Kidney (tissue), 14 donors: Measurements from ENCODE around the gene STARD5. TPM values are rescaled to one million over a fixed set of nuclear protein-coding genes. Genes with fewer than 3 reads are reported as not detected.

Source experiments
- DNase-seq, 5 donors: peaks; one replicate each; pipeline ENCODE4 v3.0.0-alpha.2; 2013 to 2020
- FAIRE-seq: peaks from 2 replicates; lab custom pipeline; 2012; peaks lifted over from hg19 to GRCh38; lab: Jason Lieb, UNC
- H3K27ac ChIP-seq, 2 donors: one replicate each; pipeline ENCODE4 v1.7.0; 2013; ENCODE audit warnings: low read depth in 2 of 2, low read length in 2 of 2, inconsistent platforms in 1 of 2
- H3K27me3 ChIP-seq: one replicate; pipeline ENCODE4 v1.7.1; 2013; ENCODE audit warnings: low read length, inconsistent platforms; ENCODE audit not compliant: control insufficient read depth, insufficient read depth
- H3K36me3 ChIP-seq, 3 donors: one replicate each; pipeline versions ENCODE4 v1.7.0 to v1.7.1; 2013; ENCODE audit warnings: low read length in 3 of 3, control low read depth in 1 of 3, inconsistent platforms in 1 of 3; ENCODE audit not compliant: insufficient read depth in 3 of 3, control insufficient read depth in 2 of 3
- H3K4me1 ChIP-seq, 3 donors: one replicate each; pipeline versions ENCODE4 v1.7.0 to v1.7.1; 2013; ENCODE audit warnings: low read length in 3 of 3, inconsistent platforms in 1 of 3, low read depth in 1 of 3; ENCODE audit not compliant: control insufficient read depth in 2 of 3, insufficient read depth in 2 of 3
- H3K4me3 ChIP-seq, 3 donors: one replicate each; pipeline versions ENCODE4 v1.7.0 to v1.8.1; 2013; ENCODE audit warnings: low read length in 3 of 3, control low read depth in 1 of 3, inconsistent platforms in 1 of 3
- H3K9ac ChIP-seq, 3 donors: one replicate each; pipeline versions ENCODE4 v1.7.0 to v1.7.1; 2013; ENCODE audit warnings: low read length in 3 of 3, control low read depth in 1 of 3, inconsistent platforms in 1 of 3
- H3K9me3 ChIP-seq, 3 donors: one replicate each; pipeline versions ENCODE4 v1.7.0 to v1.7.1; 2013; ENCODE audit warnings: low read length in 3 of 3, control low read depth in 1 of 3, inconsistent platforms in 1 of 3; ENCODE audit not compliant: control insufficient read depth in 2 of 3, insufficient read depth in 1 of 3
- intact Hi-C: fragments of 100-400 bp; cut with DNase I; formaldehyde crosslinking; loops from one replicate; pipeline ENCODE4 v1.11.1; 2022
- polyA plus RNA-seq: library from polyadenylated mRNA; stranded (reverse); fragments of 350-450 nt; fragmentation: Illumina TruSeq; extraction: RNeasy Lipid Tissue Mini Kit (QIAGEN cat#74804); gene quantifications from one replicate; pipeline ENCODE4 v1.2.3, GENCODE V29; 2014; ENCODE audit warnings: low read depth, low replicate concordance; ENCODE audit not compliant: insufficient read depth
- total RNA-seq: library from RNA; stranded (reverse); fragmentation: NEBNext Ultra II Directional; extraction: Animal tissue kit (Norgen Biotek cat#: 25700); gene quantifications from one replicate; pipeline ENCODE4 v1.2.1, GENCODE V29; 2021
- TF ChIP-seq, protein P1 (sequence below): IDR thresholded peaks from 3 replicates; pipeline ENCODE4 v1.5.1; 2012; ENCODE audit warnings: mild to moderate bottlenecking, moderate library complexity, borderline replicate concordance; ENCODE audit not compliant: insufficient read depth; ENCODE audit errors: extremely low read depth
- donor health status: control.
- donor health status: control.
- donor health status: control.
- donor health status: control.
- donor health status: control.
- donor health status: DM: yes; HTN: yes; CAD: no.
- donor health status: Normal renal cell carcinoma (clear cell type).

The STARD5 gene
- total and polyA plus RNA-seq, 2 donors from 2014 or later: 3.2 to 4.1 TPM

DNA sequence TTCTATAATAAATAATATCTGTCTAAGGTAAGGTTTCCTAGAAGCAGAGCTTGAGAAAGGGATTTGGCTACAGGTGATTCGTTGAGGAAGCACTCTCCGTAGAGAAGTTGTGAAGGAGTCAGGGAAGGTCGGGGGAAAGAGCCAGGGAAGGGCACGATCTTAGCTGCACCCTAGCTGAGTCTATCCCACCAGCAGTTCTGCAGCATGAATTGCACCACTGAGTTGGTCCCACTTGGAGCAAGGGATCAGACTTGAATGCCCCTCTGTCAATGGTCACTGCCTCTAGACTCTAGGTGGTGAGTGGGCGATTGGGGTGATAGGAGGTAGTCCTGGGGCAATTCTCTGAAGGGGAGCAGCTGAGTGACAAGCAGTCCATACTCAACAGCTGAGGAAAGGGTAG, 36.5 kb upstream of the STARD5 start:
- FAIRE-seq: no peak

DNA sequence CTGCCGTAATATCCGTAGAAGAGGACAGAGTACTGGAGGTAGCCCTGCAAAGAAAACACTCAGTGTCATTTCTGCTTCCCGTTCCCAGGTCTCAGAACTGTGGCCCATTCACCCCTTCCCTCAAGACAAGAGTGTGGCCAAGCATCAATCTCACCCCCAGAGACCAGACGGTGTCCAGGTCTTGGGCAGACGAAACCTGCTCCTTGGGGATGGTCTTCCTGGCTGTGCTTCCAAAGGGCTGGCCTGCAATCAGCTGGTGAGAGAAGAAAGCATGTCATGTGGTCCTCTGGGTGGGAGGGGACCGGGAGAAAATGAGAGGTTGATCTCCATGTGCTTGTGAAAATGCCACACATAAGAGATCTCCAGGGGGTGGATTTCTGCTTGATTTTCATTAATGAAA, 34.3 kb upstream of the STARD5 start:
- no peak for FAIRE-seq
- no peak overlapping the region for H3K27ac ChIP-seq
- intact Hi-C loops: no loop called here
- no peak overlapping the region for H3K4me3 ChIP-seq
- H3K27me3 ChIP-seq: no peaks in the 10 kb centered on the region
- no peaks in the 10 kb centered on the region for H3K9me3 ChIP-seq
- no peak for DNase-seq
- TF ChIP-seq, protein P1, sequence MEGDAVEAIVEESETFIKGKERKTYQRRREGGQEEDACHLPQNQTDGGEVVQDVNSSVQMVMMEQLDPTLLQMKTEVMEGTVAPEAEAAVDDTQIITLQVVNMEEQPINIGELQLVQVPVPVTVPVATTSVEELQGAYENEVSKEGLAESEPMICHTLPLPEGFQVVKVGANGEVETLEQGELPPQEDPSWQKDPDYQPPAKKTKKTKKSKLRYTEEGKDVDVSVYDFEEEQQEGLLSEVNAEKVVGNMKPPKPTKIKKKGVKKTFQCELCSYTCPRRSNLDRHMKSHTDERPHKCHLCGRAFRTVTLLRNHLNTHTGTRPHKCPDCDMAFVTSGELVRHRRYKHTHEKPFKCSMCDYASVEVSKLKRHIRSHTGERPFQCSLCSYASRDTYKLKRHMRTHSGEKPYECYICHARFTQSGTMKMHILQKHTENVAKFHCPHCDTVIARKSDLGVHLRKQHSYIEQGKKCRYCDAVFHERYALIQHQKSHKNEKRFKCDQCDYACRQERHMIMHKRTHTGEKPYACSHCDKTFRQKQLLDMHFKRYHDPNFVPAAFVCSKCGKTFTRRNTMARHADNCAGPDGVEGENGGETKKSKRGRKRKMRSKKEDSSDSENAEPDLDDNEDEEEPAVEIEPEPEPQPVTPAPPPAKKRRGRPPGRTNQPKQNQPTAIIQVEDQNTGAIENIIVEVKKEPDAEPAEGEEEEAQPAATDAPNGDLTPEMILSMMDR: no peak
- H3K36me3 ChIP-seq: no peaks in the 10 kb centered on the region
- H3K4me1 ChIP-seq: no peaks in the 10 kb centered on the region
- H3K9ac ChIP-seq: no peak overlapping the region

More for the DNA sequence above, 36.5 kb upstream of the STARD5 start:
- TF ChIP-seq, protein P1: no peak
- Histone ChIP-seq H3K36me3 (no peaks in the 10 kb centered on the region), H3K9me3 (no peaks in the 10 kb centered on the region), H3K9ac (no peak overlapping the region), H3K4me1 (no peaks in the 10 kb centered on the region), H3K27ac (no peak overlapping the region), H3K4me3 (no peak overlapping the region), H3K27me3 (no peaks in the 10 kb centered on the region)
- intact Hi-C loops: no loop called here
- no peak for DNase-seq

DNA sequence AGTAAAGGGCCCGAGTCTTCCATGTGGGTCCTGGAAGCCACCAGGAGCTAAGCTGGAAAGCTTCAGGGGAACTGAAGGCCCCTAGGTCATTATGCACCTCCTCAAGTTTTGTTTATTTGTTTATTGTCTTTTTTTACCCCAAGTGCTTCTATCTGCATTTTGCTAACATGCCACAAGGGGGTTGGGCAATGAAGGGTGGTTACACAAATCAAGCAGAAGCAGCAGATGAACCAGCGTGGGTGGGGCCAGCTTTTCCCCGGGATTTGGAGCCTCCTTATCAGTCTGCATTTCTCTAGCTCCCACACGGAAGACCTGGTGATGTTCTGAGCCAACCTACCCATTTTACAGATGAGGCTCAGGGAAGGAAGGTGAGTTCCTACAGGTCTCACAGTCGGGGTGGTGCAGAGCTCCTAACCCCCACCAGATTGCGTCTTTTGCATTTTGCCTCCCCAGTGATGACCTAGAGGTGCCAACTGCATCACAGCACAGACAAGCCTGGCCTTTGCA, 33.3 kb upstream of the STARD5 start:
- H3K27ac ChIP-seq: no peak overlapping the region
- FAIRE-seq: no peak
- H3K27me3 ChIP-seq: no peaks in the 10 kb centered on the region
- TF ChIP-seq, protein P1: no peak
- H3K4me3 ChIP-seq: no peak overlapping the region
- intact Hi-C loops: no loop called here
- no peaks in the 10 kb centered on the region for H3K4me1 ChIP-seq
- H3K9ac ChIP-seq: no peak overlapping the region
- DNase-seq: no peak
- no peaks in the 10 kb centered on the region for H3K9me3 ChIP-seq
- H3K36me3 ChIP-seq: no peaks in the 10 kb centered on the region

DNA sequence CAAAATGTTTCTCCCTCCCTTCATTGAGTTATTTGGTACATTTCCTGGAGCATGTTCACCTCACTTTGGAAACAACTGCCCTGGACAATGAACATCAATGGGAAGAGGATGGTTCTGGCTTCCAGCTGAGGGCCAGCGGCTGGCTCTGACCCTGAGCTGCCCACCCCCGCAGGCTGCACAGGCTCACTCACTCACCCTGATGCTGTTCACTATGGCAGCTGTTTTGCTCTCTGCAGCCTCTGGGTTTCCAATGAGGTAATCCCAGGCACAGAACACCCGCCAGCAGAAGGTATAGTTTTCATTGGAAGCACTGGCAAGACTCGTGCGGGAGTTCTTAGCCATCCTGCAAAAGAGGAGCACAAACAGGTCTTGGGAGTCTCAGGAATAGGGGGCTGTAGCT, 32.3 kb upstream of the STARD5 start:
- intact Hi-C loops: no loop called here
- Histone ChIP-seq H3K27ac (no peak overlapping the region), H3K4me3 (no peak overlapping the region), H3K36me3 (no peaks in the 10 kb centered on the region), H3K4me1 (no peaks in the 10 kb centered on the region), H3K9ac (no peak overlapping the region), H3K9me3 (no peaks in the 10 kb centered on the region), H3K27me3 (no peaks in the 10 kb centered on the region)
- TF ChIP-seq, protein P1: no peak
- DNase-seq (no peak), FAIRE-seq (no peak)
